Peyer's patch (tissue), 4 donors: Measurements from ENCODE around the gene PTER. TPM values are rescaled to one million over a fixed set of nuclear protein-coding genes. Genes with fewer than 3 reads are reported as not detected.

Experiments used
- DNase-seq, 3 donors: peaks; one replicate each; pipeline ENCODE4 v3.0.0-alpha.2; 2017 to 2019
- H3K27ac ChIP-seq, 4 donors: fragments of 200-600 bp; sonication (generic); one replicate each; pipeline ENCODE4 v1.5.1; 2016 to 2019
- H3K27me3 ChIP-seq, 2 donors: fragments of 200-600 bp; sonication (generic); one replicate each; pipeline ENCODE4 v1.5.1; 2019
- H3K36me3 ChIP-seq, 3 donors: fragments of 200-600 bp; sonication (generic); one replicate each; pipeline ENCODE4 v1.5.1; 2016 to 2019
- H3K4me1 ChIP-seq, 4 donors: fragments of 200-600 bp; sonication (generic); one replicate each; pipeline ENCODE4 v1.5.1; 2016 to 2019
- H3K4me3 ChIP-seq, 4 donors: fragments of 200-600 bp; sonication (generic); 1 replicate in 3 of 4; 2 replicates in 1 of 4; pipeline ENCODE4 v1.5.1; 2016 to 2019; ENCODE audit warnings: mild to moderate bottlenecking in 1 of 4
- H3K9me3 ChIP-seq, 4 donors: fragments of 200-600 bp; sonication (generic); one replicate each; pipeline ENCODE4 v1.5.1; 2016 to 2019; ENCODE audit warnings: mild to moderate bottlenecking in 1 of 4
- POLR2A ChIP-seq, 2 donors: fragments of 450-650 bp; IDR thresholded peaks; one replicate each; pipeline ENCODE4 v1.5.1; 2017; ENCODE audit warnings: antibody characterized with exemption in 2 of 2, mild to moderate bottlenecking in 2 of 2, moderate library complexity in 2 of 2
- total RNA-seq, 4 donors: library from RNA; depleted of rRNA; stranded (reverse); fragments of >200 nt; gene quantifications; one replicate each; pipeline ENCODE4 v1.1.0, GENCODE V29; 2016
- TF ChIP-seq, protein P1 (sequence below), 6 experiments: fragments of 450-650 bp in 4 of 6; fragments of 200-600 bp in 2 of 6; sonication (generic) in 1 of 6; IDR thresholded peaks; one replicate each; pipeline ENCODE4 v1.5.1; 2017 to 2019; ENCODE audit warnings: antibody characterized with exemption in 6 of 6, mild to moderate bottlenecking in 3 of 6, moderate library complexity in 1 of 6

Gene PTER
- total RNA-seq, 4 donors from 2014 or later = 14.1 to 26.4 (median 23.4) TPM

GRCh38 chr10:16439295-16439694 is 2.5 kb downstream of the PTER start:
- H3K36me3 ChIP-seq = peaks cover 0 to 5% (median 0%) of the 10 kb centered on the region in 3 donors
- DNase-seq = no peak
- H3K27me3 ChIP-seq = no peaks in the 10 kb centered on the region
- H3K4me3 ChIP-seq = no peak overlapping the region
- no peak overlapping the region for H3K27ac ChIP-seq
- peaks cover 0 to 11% (median 5%) of the 10 kb centered on the region in 4 donors for H3K4me1 ChIP-seq
- TF ChIP-seq, protein P1, sequence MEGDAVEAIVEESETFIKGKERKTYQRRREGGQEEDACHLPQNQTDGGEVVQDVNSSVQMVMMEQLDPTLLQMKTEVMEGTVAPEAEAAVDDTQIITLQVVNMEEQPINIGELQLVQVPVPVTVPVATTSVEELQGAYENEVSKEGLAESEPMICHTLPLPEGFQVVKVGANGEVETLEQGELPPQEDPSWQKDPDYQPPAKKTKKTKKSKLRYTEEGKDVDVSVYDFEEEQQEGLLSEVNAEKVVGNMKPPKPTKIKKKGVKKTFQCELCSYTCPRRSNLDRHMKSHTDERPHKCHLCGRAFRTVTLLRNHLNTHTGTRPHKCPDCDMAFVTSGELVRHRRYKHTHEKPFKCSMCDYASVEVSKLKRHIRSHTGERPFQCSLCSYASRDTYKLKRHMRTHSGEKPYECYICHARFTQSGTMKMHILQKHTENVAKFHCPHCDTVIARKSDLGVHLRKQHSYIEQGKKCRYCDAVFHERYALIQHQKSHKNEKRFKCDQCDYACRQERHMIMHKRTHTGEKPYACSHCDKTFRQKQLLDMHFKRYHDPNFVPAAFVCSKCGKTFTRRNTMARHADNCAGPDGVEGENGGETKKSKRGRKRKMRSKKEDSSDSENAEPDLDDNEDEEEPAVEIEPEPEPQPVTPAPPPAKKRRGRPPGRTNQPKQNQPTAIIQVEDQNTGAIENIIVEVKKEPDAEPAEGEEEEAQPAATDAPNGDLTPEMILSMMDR (IDR thresholded peaks at IDR 0.05) = no peak
- no peak for TF ChIP-seq POLR2A (IDR thresholded peaks at IDR 0.05)
- H3K9me3 ChIP-seq = no peaks in the 10 kb centered on the region

- H3K9me3 ChIP-seq = no peaks in the 10 kb centered on the region
- peaks cover 0 to 5% (median 0%) of the 10 kb centered on the region in 3 donors for H3K36me3 ChIP-seq
- H3K4me1 ChIP-seq = peaks cover 0 to 11% (median 5%) of the 10 kb centered on the region in 4 donors
- no peak overlapping the region for H3K4me3 ChIP-seq
- H3K27me3 ChIP-seq = no peaks in the 10 kb centered on the region
- H3K27ac ChIP-seq = peak overlapping the region in 2 of 4 donors; percentile 14 to 48
- DNase-seq = peak in 1 of 3 donors; percentile 50
- TF ChIP-seq POLR2A (IDR thresholded peaks at IDR 0.05) = no peak
- TF ChIP-seq, protein P1 (IDR thresholded peaks at IDR 0.05) = no peak
Observed at GRCh38 chr10:16440396-16441133, 3.8 kb downstream of the PTER start.

DNA sequence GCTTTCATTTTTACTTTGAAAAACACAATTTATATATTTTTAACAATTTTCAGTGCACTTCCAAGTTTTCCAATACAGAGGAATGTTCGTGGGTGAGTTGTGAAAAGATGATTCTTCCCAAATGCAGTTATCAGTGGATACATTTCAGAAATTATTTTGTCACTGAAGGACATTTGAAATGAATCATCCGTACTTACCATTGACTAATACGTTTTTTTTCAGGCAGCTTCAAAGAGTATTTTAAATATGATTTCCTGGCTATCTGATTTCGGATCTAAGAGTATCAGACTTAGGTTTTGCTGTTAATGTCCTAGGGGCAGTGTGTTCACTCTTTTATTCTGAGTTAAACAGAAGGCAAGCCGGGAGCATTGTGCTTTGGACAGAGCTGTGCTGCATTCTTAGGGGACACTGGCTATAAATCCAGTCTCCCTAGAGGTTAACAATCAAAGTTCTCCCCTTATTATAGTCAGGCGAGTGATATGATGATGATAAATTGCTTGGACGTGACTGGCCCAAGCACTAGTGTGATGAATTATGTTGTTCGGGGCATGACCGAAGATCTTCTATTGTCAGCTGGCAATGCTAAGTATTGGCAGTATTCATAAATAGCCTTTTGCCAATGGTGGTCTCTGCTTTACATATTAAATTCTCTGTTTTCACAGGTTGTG is 4.5 kb downstream of the PTER start:
- DNase-seq = no peak
- Histone ChIP-seq H3K4me3 (no peak overlapping the region), H3K27ac (peak overlapping the region in 1 of 4 donors; percentile 62)

GRCh38 chr10:16442914-16443313 is 6.1 kb downstream of the PTER start:
- Histone ChIP-seq H3K36me3 (peaks cover 0 to 5% (median 0%) of the 10 kb centered on the region in 3 donors), H3K4me3 (no peak overlapping the region), H3K9me3 (no peaks in the 10 kb centered on the region), H3K27me3 (no peaks in the 10 kb centered on the region), H3K27ac (no peak overlapping the region), H3K4me1 (peaks cover 0 to 10% (median 4%) of the 10 kb centered on the region in 4 donors)
- no peak for DNase-seq
- no peak for TF ChIP-seq POLR2A (IDR thresholded peaks at IDR 0.05)
- TF ChIP-seq, protein P1 (IDR thresholded peaks at IDR 0.05) = no peak

More for the DNA sequence above, 4.5 kb downstream of the PTER start:
- Histone ChIP-seq H3K27me3 (no peaks in the 10 kb centered on the region), H3K4me1 (peaks cover 0 to 11% (median 5%) of the 10 kb centered on the region in 4 donors), H3K9me3 (no peaks in the 10 kb centered on the region), H3K36me3 (peaks cover 0 to 5% (median 0%) of the 10 kb centered on the region in 3 donors)
- no peak for TF ChIP-seq POLR2A (IDR thresholded peaks at IDR 0.05)
- TF ChIP-seq, protein P1 (IDR thresholded peaks at IDR 0.05) = no peak

GRCh38 chr10:16445770-16446469 is 9.1 kb downstream of the PTER start:
- peaks cover 0 to 5% (median 0%) of the 10 kb centered on the region in 4 donors for H3K4me1 ChIP-seq
- no peaks in the 10 kb centered on the region for H3K27me3 ChIP-seq
- TF ChIP-seq, protein P1 (IDR thresholded peaks at IDR 0.05) = no peak
- no peak for TF ChIP-seq POLR2A (IDR thresholded peaks at IDR 0.05)
- H3K4me3 ChIP-seq = no peak overlapping the region
- H3K36me3 ChIP-seq = no peaks in the 10 kb centered on the region
- H3K9me3 ChIP-seq = no peaks in the 10 kb centered on the region
- H3K27ac ChIP-seq = no peak overlapping the region
- no peak for DNase-seq
